ENCODE measurements around the gene MAST2. TPM values are rescaled to one million over a fixed set of nuclear protein-coding genes. Genes with fewer than 3 reads are reported as not detected.

The MAST2 gene
- total and polyA plus RNA-seq, 2 of the 13 experiments (the other 11 are each of a cell fraction or from before 2014, with no cell fraction given): 15.3 to 23.0 TPM

DNA sequence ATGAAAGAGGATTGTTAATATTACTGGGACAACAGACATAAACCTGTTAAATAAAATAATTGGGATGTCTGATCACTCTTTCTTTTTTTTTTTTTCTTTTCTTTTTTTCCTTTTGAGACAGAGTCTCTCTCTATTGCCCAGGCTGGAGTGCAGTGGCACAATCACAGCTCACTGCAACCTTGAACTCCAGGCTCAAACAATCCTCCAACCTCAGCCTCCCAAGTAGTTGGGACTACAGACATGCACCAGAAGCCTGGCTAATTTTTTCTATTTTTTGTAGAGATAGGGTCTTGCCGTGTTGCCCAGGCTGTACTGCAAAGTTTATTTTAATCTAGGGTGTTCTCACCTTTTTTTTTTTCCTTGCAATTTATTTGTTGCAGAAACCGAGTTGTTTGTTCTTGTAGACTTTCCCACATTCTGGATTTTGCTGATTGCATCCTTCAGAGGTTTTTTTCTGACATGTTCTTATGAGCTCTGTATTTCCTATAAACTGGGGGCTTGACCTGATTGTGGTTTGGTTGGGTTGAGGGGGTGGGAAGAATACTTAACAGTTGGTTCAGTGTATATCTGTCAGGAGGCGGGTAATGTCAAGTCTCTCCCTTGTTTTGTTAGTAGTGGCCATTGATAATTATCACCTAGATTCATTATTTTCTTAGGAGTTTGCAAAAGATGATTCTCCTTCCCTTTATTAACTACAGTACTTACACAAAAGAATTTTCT lies 125.2 kb downstream of the MAST2 start:
- Histone ChIP-seq H3K27ac (ENCODE audit: extremely low read length, insufficient read depth, low read length) (no peak overlapping the region), H3K4me2 (ENCODE audit: low read depth, low read length) (no peak overlapping the region), H3K36me3 (replicated peaks in 1 of 2; ENCODE audit: control insufficient read depth in 1 of 2, insufficient read depth in 2 of 2, low read length in 2 of 2) (no peaks in the 10 kb centered on the region), H3K9me3 (ENCODE audit: low read length) (no peaks in the 10 kb centered on the region), H4K20me1 (ENCODE audit: insufficient read depth, low read length) (0 out of 2 replicates have a peak, but pooled peaks cover 8% of the 10 kb centered on the region), H3K79me2 (ENCODE audit: insufficient read depth, low read length) (no peaks in the 10 kb centered on the region), H2AFZ (ENCODE audit: low read length) (no peak overlapping the region), H3K4me3 (replicated peaks in 1 of 3; ENCODE audit: insufficient read depth in 1 of 3, low read depth in 2 of 3, low read length in 3 of 3) (no peak overlapping the region), H3K4me1 (ENCODE audit: insufficient read depth, low read length) (peaks cover 32% of the 10 kb centered on the region), H3K27me3 (ENCODE audit: control insufficient read depth in 1 of 2, insufficient read depth in 2 of 2, low read length in 2 of 2) (no peaks in the 10 kb centered on the region), H3K9ac (ENCODE audit: insufficient read depth, low read depth, low read length) (no peak overlapping the region)
- 71% methylated on average over 3 of the region's 3 CpGs for WGBS (ENCODE audit: low lambda C conversion rate)
- BruUV-seq (replicated peaks): no TSS peak
- ChIA-PET CTCF (ENCODE audit: low intra/inter-chr PET ratio, low total read pairs) (no interaction called here), POLR2A (no interaction called here)
- in situ Hi-C loops (cut with HindIII; ENCODE audit: extremely low pct_ligation_motif_present, low pct_unique_long_range_greater_than_20kb) (no loop called here), intact Hi-C loops (cut with micrococcal nuclease; ENCODE audit: unreplicated experiment) (no loop called here)
- no peak for DNase-seq (ENCODE audit: low spot score)
- TF ChIP-seq CREM (IDR thresholded peaks at IDR 0.05) (no peak), CREM (CRISPR knock-in tag; IDR thresholded peaks at IDR 0.05) (no peak), ASH2L (IDR thresholded peaks at IDR 0.05; ENCODE audit: insufficient read length, low read depth, low read length) (no peak), ARHGAP35 (CRISPR knock-in tag; IDR thresholded peaks at IDR 0.05; ENCODE audit: borderline replicate concordance) (no peak), NFIC (IDR thresholded peaks at IDR 0.05; ENCODE audit: low read length) (no peak), ELF1 (CRISPR knock-in tag; IDR thresholded peaks at IDR 0.05) (no peak), NR0B2 (CRISPR knock-in tag; IDR thresholded peaks at IDR 0.05) (no peak), ZSCAN31 (CRISPR knock-in tag; IDR thresholded peaks at IDR 0.05; ENCODE audit: low read depth) (no peak), CEBPG (CRISPR knock-in tag; IDR thresholded peaks at IDR 0.05) (0 out of 2 replicates have a peak, but pooled peaks have one; percentile 25), ZBED4 (CRISPR knock-in tag; IDR thresholded peaks at IDR 0.05; ENCODE audit: borderline replicate concordance) (no peak), ZNF335 (CRISPR knock-in tag; IDR thresholded peaks at IDR 0.05) (no peak), ZNF121 (CRISPR knock-in tag; IDR thresholded peaks at IDR 0.05) (peak; percentile 90), TBL1XR1 (IDR thresholded peaks at IDR 0.05; ENCODE audit: borderline replicate concordance, low read length, partially characterized antibody) (no peak), ZFP1 (CRISPR knock-in tag; IDR thresholded peaks at IDR 0.05) (no peak), TEAD2 (CRISPR knock-in tag; IDR thresholded peaks at IDR 0.05) (no peak), AGO1 (IDR thresholded peaks at IDR 0.05; ENCODE audit: low read depth, low read length, poor library complexity, severe bottlenecking) (no peak), TP53 (CRISPR knock-in tag; conservative IDR thresholded peaks at IDR 0.05) (no peak)
- TF ChIP-seq, protein P1, sequence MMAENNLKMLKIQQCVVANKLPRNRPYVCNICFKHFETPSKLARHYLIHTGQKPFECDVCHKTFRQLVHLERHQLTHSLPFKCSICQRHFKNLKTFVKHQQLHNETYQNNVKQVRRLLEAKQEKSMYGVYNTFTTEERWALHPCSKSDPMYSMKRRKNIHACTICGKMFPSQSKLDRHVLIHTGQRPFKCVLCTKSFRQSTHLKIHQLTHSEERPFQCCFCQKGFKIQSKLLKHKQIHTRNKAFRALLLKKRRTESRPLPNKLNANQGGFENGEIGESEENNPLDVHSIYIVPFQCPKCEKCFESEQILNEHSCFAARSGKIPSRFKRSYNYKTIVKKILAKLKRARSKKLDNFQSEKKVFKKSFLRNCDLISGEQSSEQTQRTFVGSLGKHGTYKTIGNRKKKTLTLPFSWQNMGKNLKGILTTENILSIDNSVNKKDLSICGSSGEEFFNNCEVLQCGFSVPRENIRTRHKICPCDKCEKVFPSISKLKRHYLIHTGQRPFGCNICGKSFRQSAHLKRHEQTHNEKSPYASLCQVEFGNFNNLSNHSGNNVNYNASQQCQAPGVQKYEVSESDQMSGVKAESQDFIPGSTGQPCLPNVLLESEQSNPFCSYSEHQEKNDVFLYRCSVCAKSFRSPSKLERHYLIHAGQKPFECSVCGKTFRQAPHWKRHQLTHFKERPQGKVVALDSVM (CRISPR knock-in tag; IDR thresholded peaks at IDR 0.05): peak; percentile 96
- TF ChIP-seq, protein P2, sequence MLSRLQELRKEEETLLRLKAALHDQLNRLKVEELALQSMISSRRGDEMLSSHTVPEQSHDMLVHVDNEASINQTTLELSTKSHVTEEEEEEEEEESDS (CRISPR knock-in tag; IDR thresholded peaks at IDR 0.05; ENCODE audit: borderline replicate concordance): no peak
- no peak for ATAC-seq
- FAIRE-seq: no peak

All from HepG2 (cell line).